ENCODE results near the gene FTO.

FTO gene

GRCh38 chr16:54112451-54113206 is 408.7 kb downstream of the FTO start:
- TF ChIP-seq, protein P1, sequence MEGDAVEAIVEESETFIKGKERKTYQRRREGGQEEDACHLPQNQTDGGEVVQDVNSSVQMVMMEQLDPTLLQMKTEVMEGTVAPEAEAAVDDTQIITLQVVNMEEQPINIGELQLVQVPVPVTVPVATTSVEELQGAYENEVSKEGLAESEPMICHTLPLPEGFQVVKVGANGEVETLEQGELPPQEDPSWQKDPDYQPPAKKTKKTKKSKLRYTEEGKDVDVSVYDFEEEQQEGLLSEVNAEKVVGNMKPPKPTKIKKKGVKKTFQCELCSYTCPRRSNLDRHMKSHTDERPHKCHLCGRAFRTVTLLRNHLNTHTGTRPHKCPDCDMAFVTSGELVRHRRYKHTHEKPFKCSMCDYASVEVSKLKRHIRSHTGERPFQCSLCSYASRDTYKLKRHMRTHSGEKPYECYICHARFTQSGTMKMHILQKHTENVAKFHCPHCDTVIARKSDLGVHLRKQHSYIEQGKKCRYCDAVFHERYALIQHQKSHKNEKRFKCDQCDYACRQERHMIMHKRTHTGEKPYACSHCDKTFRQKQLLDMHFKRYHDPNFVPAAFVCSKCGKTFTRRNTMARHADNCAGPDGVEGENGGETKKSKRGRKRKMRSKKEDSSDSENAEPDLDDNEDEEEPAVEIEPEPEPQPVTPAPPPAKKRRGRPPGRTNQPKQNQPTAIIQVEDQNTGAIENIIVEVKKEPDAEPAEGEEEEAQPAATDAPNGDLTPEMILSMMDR (IDR thresholded peaks at IDR 0.05): no peak
- no peak for TF ChIP-seq ZFX (IDR thresholded peaks at IDR 0.05; ENCODE audit: borderline replicate concordance)
- no peak overlapping the region for H3K27ac ChIP-seq

GRCh38 chr16:54115558-54115957 is 411.6 kb downstream of the FTO start:
- no peak overlapping the region for H3K27ac ChIP-seq
- TF ChIP-seq ZFX (IDR thresholded peaks at IDR 0.05; ENCODE audit: borderline replicate concordance): no peak
- TF ChIP-seq, protein P1 (IDR thresholded peaks at IDR 0.05): no peak

- TF ChIP-seq, protein P1 (IDR thresholded peaks at IDR 0.05): no peak
- no peak for TF ChIP-seq ZFX (IDR thresholded peaks at IDR 0.05; ENCODE audit: borderline replicate concordance)
These were observed 412.2 kb downstream of the FTO start for GRCh38 chr16:54116124-54116655.

GRCh38 chr16:54118846-54119245 is 414.9 kb downstream of the FTO start:
- TF ChIP-seq, protein P1 (IDR thresholded peaks at IDR 0.05): no peak
- no peak for TF ChIP-seq ZFX (IDR thresholded peaks at IDR 0.05; ENCODE audit: borderline replicate concordance)
- H3K27ac ChIP-seq: no peak overlapping the region

More at GRCh38 chr16:54116124-54116655, 412.2 kb downstream of the FTO start:
- no peak overlapping the region for H3K27ac ChIP-seq

DNA sequence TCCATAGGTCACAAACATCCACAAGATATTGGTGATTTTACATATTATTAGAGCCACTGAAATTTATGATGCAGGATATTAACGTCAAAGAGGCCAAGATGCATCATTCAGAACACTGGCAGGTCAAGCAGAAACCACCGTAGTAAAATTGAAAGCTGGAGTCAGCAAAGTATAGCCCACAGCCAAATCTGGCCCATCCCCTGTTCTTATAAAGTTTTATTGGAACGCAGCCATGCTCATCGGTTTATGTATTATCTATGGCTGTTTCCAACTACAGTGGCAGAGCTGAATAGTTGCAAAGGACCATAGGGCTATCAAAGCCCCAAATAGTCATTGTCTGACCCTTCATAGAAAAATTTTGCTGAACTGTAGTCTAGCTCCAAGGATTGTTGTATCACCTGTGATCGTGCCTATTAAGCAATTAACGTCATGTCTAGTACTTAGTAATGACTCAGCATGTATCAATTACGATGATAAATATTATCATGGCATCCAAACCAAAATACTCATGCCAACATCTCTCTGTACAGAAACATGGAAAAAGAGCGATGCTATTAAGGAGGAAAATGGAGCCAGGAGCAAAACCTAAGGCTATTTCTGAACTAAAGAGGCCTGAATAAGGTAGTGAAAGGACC is 417.0 kb downstream of the FTO start:
- no peak for TF ChIP-seq ZFX (IDR thresholded peaks at IDR 0.05; ENCODE audit: borderline replicate concordance)
- TF ChIP-seq, protein P1 (IDR thresholded peaks at IDR 0.05): no peak
- H3K27ac ChIP-seq: no peak overlapping the region

- H3K27ac ChIP-seq: no peak overlapping the region
- TF ChIP-seq, protein P1 (IDR thresholded peaks at IDR 0.05): no peak
- no peak for TF ChIP-seq ZFX (IDR thresholded peaks at IDR 0.05; ENCODE audit: borderline replicate concordance)
These were observed 417.8 kb downstream of the FTO start for GRCh38 chr16:54121539-54122295.
